Motor neuron (in vitro differentiated cells): ENCODE results near the gene CTDNEP1. TPM values are rescaled to one million over a fixed set of nuclear protein-coding genes. Genes with fewer than 3 reads are reported as not detected.

Experiments
- ATAC-seq, 8 experiments: fragments of 200-7000 bp; cut with Tn5 transposase; replicated peaks in 6 of 8; 2 replicates each; pipeline ENCODE4 v1.8.0; 2021; ENCODE audit warnings: mild to moderate bottlenecking in 8 of 8, moderate library complexity in 8 of 8
- H3K27ac ChIP-seq, 2 donors: fragments of 250-450 bp; sonication (Bioruptor Pico); 2 replicates each; pipeline ENCODE4 v1.9.0; 2021; ENCODE audit warnings: antibody characterized with exemption in 2 of 2, mild to moderate bottlenecking in 2 of 2, moderate library complexity in 1 of 2
- H3K4me1 ChIP-seq, 2 donors: fragments of 250-450 bp; sonication (Bioruptor Pico); replicated peaks in 1 of 2; 2 replicates each; pipeline ENCODE4 v1.6.1; 2021; ENCODE audit warnings: antibody characterized with exemption in 2 of 2, mild to moderate bottlenecking in 2 of 2, moderate library complexity in 1 of 2
- H3K4me3 ChIP-seq, 5 donors: fragments of 250-450 bp; sonication (Bioruptor Pico); 2 replicates each; pipeline ENCODE4 v1.9.0; 2021; ENCODE audit warnings: antibody characterized with exemption in 5 of 5, mild to moderate bottlenecking in 5 of 5, moderate library complexity in 4 of 5
- WGBS, 10 experiments: fragments of 450-650 bp; shearing (Covaris generic); methylation state at CpG; one replicate each; pipeline ENCODE4 v1.0.0; 2022; 5-methylcytosine and 5-hydroxymethylcytosine counted together
- in situ Hi-C, 9 experiments: fragments of 400-800 bp; cut with MboI; loops; one replicate each; pipeline ENCODE4 v1.15.0; 2021; ENCODE audit warnings: low sequenced_read_pairs in 9 of 9, low pct_unique_long_range_greater_than_20kb in 2 of 9; ENCODE audit not compliant: unreplicated experiment in 9 of 9
- total RNA-seq, 8 experiments: library from RNA; unstranded; fragments of 300-600 nt; gene quantifications; 2 replicates each; pipeline versions ENCODE4 v1.2.3 to v1.2.4, GENCODE V29; 2022

The CTDNEP1 gene
- total RNA-seq, 8 experiments from 2014 or later, result 36.5 to 94.1 (median 56.7) TPM

DNA sequence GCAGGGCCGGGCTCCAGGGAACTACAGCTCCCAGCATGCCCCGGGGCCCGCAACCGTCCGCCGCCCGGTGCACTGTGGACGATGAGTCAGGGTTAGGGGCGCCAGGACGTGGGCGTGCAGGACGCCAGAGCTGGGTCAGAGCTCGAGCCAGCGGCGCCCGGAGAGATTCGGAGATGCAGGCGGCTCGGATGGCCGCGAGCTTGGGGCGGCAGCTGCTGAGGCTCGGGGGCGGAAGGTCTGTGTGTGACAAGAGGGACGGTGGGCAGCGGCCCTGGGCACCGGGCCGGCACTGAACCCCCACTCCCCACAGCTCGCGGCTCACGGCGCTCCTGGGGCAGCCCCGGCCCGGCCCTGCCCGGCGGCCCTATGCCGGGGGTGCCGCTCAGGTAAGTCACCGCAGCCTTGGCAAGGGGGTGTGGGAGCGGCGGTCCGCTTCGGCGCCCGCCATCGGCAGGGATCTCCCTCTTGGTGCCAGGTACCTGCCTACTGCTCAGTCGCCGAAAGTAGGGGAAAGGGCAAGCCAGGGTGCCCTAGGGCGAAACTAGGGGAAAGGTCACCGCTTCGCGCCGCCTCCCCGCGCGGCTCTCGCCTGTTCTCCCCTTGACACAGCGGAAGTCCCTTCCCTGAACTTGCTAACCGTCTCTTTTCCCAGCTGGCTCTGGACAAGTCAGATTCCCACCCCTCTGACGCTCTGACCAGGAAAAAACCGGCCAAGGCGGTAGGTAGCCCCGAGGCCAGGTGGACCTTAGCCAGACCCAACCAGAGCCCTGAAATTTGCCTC, 31.5 kb downstream of the CTDNEP1 start, which contains the start of the genes ACADVL and DLG4:
TSS of gene ACADVL (plus strand) at position 127 of the 781 bp plus-strand sequence. CDS start at position 174, 47 bp downstream.
TSS of gene DLG4 (minus strand) at position 25 of the 781 bp plus-strand sequence.
- Histone ChIP-seq H3K4me1 (peaks cover 14 to 25% of the 10 kb centered on the region in 2 donors), H3K27ac (peak within 1 kb of the TSS; percentile 68 to 77), H3K4me3 (peak within 1 kb of the TSS; percentile 72 to 91 (median 78))
- 0 to 1% (median 0%) methylated on average over 2 to 12 of the region's 63 CpGs; no CpG with 5 or more reads in 5 of the 10 experiments for WGBS, 10 experiments
- in situ Hi-C loops, result no loop called here
- ATAC-seq, result peak; percentile 58 to 75 (median 70)

DNA sequence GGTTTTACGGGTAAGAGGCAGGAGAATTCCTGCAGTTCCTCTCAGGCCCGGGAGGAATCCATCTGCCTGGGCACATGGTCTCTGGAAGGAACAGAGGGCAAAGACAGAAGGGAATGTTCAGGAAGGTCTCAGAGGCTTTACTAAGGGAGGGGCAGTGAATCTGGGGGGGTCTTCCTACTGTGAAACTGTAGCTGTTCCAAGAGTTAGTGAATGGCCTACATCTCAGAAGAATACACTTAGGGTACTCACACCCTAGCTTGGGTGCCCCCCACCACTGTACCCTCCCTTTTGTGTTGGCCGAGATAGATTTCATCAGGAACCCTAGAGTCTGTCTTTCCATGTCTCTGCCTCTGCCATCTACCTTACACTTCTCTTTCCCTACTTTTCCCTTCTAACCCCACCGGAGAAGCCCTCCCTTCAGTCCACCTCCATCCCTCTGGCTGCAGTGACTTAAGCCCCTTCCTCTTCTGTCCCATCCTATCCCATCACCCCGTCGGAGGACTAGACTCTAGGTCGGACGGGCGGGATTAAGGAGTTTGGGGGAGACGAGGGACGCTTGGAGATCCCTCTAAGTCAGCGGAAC, 32.2 kb downstream of the CTDNEP1 start:
- ATAC-seq, result no peak
- WGBS, 10 experiments, result 0 to 100% (median 36%) methylated on average over 1 to 7 of the region's 12 CpGs; no CpG with 5 or more reads in 2 of the 10 experiments
- Histone ChIP-seq H3K4me3 (peak overlapping the region; percentile 72 to 91 (median 78)), H3K27ac (peak overlapping the region in 1 of 2 donors; percentile 77), H3K4me1 (peaks cover 14 to 25% of the 10 kb centered on the region in 2 donors)
- in situ Hi-C loops, result no loop called here

DNA sequence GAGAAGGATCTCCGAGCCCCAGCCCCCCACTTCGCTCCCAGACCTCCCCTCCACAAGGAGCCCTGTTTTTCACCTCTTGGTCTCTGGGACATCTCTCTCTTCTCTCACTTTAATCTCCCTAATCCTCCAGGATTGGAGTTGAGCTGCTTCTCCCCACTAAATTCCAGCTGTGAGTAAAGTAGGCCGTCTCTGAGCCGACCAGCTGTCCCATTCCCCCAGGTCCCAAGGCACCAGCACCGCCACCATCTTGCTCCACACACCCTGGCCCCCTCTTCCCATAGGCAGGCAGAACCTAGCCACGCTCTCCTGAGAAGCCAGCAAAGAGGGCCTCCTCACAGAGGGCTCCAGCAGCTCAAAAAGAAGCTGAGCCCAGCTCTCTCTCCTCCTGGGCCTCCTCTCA, 32.8 kb downstream of the CTDNEP1 start:
- WGBS, 10 experiments, result 0 to 82% methylated on average over 1 to 4 of the region's 6 CpGs; no CpG with 5 or more reads in 8 of the 10 experiments
- Histone ChIP-seq H3K27ac (no peak overlapping the region), H3K4me1 (peaks cover 14 to 25% of the 10 kb centered on the region in 2 donors), H3K4me3 (no peak overlapping the region)
- no peak for ATAC-seq
- in situ Hi-C loops, result no loop called here

GRCh38 chr17:7218166-7218565, 33.4 kb downstream of the CTDNEP1 start:
- in situ Hi-C loops, result no loop called here
- peaks cover 19 to 30% of the 10 kb centered on the region in 2 donors for H3K4me1 ChIP-seq
- H3K4me3 ChIP-seq, result peak overlapping the region; percentile 40 to 62 (median 56)
- 0 to 100% (median 50%) methylated on average over 1 of the region's 6 CpGs; no CpG with 5 or more reads in 6 of the 10 experiments for WGBS, 10 experiments
- ATAC-seq, result no peak
- H3K27ac ChIP-seq, result peak overlapping the region; percentile 71 to 75

DNA sequence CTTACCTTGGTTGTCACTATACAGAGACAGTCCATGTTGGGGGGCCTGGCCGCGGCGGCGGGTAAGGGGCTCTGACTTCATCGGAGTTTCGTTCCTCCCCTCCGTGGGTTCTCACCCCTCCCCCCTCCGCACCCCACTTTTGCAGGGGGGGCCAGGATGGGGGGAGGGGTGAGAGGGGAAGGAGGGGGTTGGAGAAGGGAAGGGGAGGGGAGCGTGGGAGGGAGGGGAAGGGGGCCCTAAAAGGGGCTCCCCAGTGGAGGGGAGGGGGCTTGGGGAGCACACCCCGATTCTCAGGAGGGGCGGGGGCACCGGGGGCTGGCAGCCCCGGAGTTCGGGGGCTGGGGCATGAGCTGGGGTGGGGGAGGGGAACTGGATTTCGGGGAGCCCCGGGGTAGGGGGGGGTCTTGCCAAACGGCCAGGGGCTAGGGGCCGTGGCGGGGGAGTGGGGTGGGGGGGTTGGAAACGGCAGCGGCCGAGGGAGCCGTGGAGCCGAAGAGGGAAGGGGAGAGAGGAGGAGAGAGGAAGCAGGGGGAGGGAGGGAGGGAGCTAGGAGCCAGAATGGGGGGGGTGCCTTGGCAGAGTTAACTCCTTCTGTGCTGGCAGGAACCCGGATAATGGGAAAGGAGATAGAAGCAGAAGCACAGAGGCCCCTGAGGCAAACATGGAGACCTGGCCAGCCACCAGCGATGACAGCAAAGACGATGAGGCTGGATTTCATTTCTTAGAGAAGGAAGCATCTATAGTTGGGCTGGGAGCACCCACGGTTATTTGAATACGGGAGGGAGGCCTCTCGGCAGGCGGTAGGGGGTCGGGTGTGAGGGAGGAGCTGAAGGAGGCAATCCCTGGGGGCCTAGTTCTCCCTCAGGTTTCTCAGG, 34.2 kb downstream of the CTDNEP1 start:
- WGBS, 10 experiments, result 0 to 20% methylated on average over 1 to 2 of the region's 32 CpGs; no CpG with 5 or more reads in 8 of the 10 experiments
- in situ Hi-C loops, result no loop called here
- peak overlapping the region; percentile 71 to 75 for H3K27ac ChIP-seq
- no peak for ATAC-seq
- H3K4me1 ChIP-seq, result peaks cover 26 to 35% of the 10 kb centered on the region in 2 donors
- peak overlapping the region; percentile 53 to 62 (median 56) for H3K4me3 ChIP-seq

GRCh38 chr17:7216242-7217112, 35.1 kb downstream of the CTDNEP1 start:
- in situ Hi-C loops, result no loop called here
- Histone ChIP-seq H3K4me3 (peak overlapping the region; percentile 53 to 62 (median 56)), H3K27ac (peak overlapping the region; percentile 46 to 69), H3K4me1 (peaks cover 33 to 41% of the 10 kb centered on the region in 2 donors)
- ATAC-seq, result no peak
- 0% methylated on average over 1 of the region's 7 CpGs; no CpG with 5 or more reads in 8 of the 10 experiments for WGBS, 10 experiments

- 0% methylated on average over 1 of the region's 10 CpGs; no CpG with 5 or more reads in 9 of the 10 experiments for WGBS, 10 experiments
- Histone ChIP-seq H3K4me1 (peaks cover 34 to 41% of the 10 kb centered on the region in 2 donors), H3K27ac (peak overlapping the region; percentile 80 to 88), H3K4me3 (peak overlapping the region; percentile 53 to 62 (median 56))
- no peak for ATAC-seq
- in situ Hi-C loops, result no loop called here
Measured at GRCh38 chr17:7215652-7216180, 35.8 kb downstream of the CTDNEP1 start.

DNA sequence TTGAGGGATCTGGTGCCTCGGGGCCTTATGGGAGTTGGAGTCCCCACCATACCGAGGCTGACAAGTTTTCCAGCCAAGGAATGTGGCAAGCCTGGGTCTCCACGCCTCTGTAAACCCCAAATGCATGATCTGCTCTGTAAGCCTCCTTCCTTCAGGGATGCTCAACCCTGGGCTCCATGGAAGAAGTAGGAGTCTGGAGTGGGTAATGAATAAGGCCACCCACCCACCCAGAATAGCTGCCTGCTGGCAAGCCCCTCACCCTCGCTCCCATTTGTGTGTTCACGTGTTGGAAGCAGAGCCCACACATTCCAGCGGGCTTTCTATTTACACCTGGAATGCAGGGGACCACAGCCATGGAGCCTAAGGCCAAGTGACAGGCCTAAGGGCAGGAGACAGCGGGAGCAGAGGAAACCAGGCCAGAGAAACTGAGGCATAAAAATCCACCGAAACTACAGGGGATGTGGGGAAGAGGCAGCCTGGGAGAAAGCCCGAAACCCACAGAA, 36.3 kb downstream of the CTDNEP1 start:
- peak overlapping the region; percentile 80 to 88 for H3K27ac ChIP-seq
- WGBS, 10 experiments, result 0% methylated on average over 1 to 5 of the region's 9 CpGs; no CpG with 5 or more reads in 4 of the 10 experiments
- peak overlapping the region; percentile 53 to 62 (median 56) for H3K4me3 ChIP-seq
- in situ Hi-C loops, result no loop called here
- ATAC-seq, result peak in 4 of 8 experiments; percentile 0 to 1 (median 0)
- H3K4me1 ChIP-seq, result peaks cover 29 to 37% of the 10 kb centered on the region in 2 donors

DNA sequence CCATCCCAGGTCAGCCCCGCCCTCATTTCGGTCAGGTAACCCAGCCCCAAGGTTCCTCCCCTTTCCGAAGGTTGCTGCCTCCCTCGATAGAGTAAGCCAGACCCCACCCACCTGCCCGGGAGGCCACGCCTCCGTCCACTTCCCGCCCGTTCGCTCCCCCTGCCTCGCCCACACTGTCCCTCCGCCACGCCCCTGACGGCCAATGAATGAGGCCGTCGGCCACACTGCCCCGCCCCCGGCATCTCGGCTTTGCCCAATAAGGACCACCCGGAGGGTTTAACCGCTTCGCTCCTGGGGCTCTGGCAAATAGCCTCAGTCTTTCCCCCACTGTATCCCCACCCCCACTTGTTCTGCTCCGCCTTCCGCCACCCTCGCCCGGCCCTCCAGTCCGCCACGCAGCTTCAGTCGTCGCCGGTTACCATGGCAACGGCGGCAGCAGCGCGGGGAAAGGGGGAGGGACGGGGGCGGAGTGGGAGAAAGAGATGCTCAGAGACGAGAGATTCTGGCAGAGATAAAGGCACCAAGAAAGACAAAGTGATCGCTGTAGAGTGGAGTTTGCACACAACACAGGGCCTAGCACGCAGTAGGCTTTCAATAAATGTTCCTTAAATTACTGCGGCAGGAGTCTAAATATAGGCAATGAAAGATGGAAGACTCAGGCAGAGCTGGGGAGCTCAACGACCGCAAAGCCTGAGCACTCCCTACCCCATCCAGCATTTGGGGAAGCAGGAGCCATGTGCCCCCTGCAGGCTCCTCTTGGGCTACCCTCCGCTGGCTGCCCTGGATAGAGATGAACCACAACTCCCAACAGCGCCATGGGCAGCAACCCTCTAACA, 37.0 kb downstream of the CTDNEP1 start:
- WGBS, 10 experiments, result 0% methylated on average over 1 to 2 of the region's 45 CpGs; no CpG with 5 or more reads in 6 of the 10 experiments
- peak; percentile 72 to 81 (median 76) for ATAC-seq
- Histone ChIP-seq H3K4me3 (peak overlapping the region; percentile 53 to 62 (median 56)), H3K4me1 (peaks cover 29 to 36% of the 10 kb centered on the region in 2 donors), H3K27ac (peak overlapping the region; percentile 96 to 98)
- in situ Hi-C loops, result no loop called here

DNA sequence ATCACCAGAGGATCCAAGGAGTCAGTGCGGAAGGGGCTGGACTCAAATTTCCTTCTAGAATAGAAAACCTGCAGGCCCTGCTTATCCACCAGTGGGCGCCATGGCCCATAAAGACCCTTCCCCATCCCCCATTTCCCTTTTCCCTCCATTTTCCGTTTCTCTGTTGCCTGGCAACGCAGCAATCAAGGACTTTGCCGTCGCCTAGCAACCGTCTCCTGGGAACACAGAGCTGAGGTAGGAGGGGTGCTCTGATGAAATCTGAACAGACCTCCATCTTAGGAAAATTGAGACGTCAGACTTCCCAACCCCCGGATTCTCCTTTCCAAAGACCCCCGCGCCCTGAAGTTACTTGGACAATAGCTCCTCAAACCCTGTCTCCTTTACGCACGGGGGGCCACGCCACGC, 37.6 kb downstream of the CTDNEP1 start:
- 0 to 4% (median 0%) methylated on average over 1 to 10 of the region's 15 CpGs; no CpG with 5 or more reads in 4 of the 10 experiments for WGBS, 10 experiments
- peak; percentile 6 to 49 (median 32) for ATAC-seq
- peaks cover 30 to 34% of the 10 kb centered on the region in 2 donors for H3K4me1 ChIP-seq
- peak overlapping the region; percentile 53 to 62 (median 56) for H3K4me3 ChIP-seq
- in situ Hi-C loops, result no loop called here
- H3K27ac ChIP-seq, result peak overlapping the region; percentile 96 to 98
